ENCODE measurements around the gene SELENON. TPM values are rescaled to one million over a fixed set of nuclear protein-coding genes. Genes with fewer than 3 reads are reported as not detected.
"Not testable (repeated sequence)": the region's sequence is repeated elsewhere in the genome, so short reads cannot be mapped to it uniquely, and the experiment has no call there.

SELENON gene
- total RNA-seq, 1 experiment from 2014 or later, result 16.9 TPM

GRCh38 chr1:25839808-25840207, 39.8 kb downstream of the SELENON start:
- DNase-seq (ENCODE audit: low read depth); in situ Hi-C loops (cut with HindIII; ENCODE audit: low pct_unique_long_range_greater_than_20kb, low sequenced_read_pairs): not testable (repeated sequence)

GRCh38 chr1:25843483-25843882, 43.5 kb downstream of the SELENON start:
- in situ Hi-C loops (cut with HindIII; ENCODE audit: low pct_unique_long_range_greater_than_20kb, low sequenced_read_pairs), result no loop called here
- no peak for DNase-seq (ENCODE audit: low read depth)

GRCh38 chr1:25844536-25845337, 44.7 kb downstream of the SELENON start:
- in situ Hi-C loops (cut with HindIII; ENCODE audit: low pct_unique_long_range_greater_than_20kb, low sequenced_read_pairs), result no loop called here
- DNase-seq (ENCODE audit: low read depth), result peak; percentile 62

DNA sequence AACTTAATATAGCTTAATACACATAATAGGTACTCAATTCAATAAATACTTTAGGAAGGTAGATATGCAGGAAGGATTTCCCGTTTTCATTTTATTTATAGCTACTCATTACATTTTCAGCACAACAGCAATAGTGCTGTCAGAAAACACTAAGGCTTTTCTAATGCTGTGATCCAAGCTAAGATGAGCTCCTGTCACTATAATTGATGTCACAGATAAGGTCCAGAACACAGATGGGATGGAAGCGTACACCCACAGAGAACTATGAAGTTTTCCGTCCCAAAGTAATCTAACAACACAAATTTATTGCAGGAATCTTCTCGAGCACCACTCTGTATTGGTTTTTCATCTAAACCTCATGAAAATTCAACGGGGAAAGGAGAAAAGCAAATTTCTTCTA, 45.7 kb downstream of the SELENON start:
- in situ Hi-C loops (cut with HindIII; ENCODE audit: low pct_unique_long_range_greater_than_20kb, low sequenced_read_pairs), result no loop called here
- DNase-seq (ENCODE audit: low read depth), result no peak

DNA sequence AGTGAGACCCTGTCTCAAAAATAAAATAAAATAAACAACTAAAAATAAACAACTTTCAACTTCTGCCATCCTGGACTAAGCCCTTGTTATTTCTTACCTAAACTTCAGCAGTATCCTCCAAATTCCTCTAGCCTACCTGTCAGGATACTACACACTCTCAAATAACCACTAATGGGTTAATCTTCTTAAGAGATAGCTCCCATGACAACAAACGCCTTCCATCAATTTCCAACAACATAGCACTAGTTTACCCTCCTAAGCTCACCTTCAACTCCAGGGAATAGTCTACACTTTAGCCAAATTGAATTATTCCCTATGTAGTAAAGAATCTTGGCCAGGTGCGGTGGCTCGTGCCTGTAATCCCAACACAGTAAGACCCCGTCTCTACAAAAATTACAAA, 47.9 kb downstream of the SELENON start:
- DNase-seq (ENCODE audit: low read depth), result no peak
- in situ Hi-C loops (cut with HindIII; ENCODE audit: low pct_unique_long_range_greater_than_20kb, low sequenced_read_pairs), result no loop called here

GRCh38 chr1:25848531-25848930, 48.5 kb downstream of the SELENON start:
- DNase-seq (ENCODE audit: low read depth), result no peak
- in situ Hi-C loops (cut with HindIII; ENCODE audit: low pct_unique_long_range_greater_than_20kb, low sequenced_read_pairs), result no loop called here

- in situ Hi-C loops (cut with HindIII; ENCODE audit: low pct_unique_long_range_greater_than_20kb, low sequenced_read_pairs), result no loop called here
- DNase-seq (ENCODE audit: low read depth), result no peak
These were observed 54.6 kb downstream of the SELENON start for GRCh38 chr1:25854554-25854953.

DNA sequence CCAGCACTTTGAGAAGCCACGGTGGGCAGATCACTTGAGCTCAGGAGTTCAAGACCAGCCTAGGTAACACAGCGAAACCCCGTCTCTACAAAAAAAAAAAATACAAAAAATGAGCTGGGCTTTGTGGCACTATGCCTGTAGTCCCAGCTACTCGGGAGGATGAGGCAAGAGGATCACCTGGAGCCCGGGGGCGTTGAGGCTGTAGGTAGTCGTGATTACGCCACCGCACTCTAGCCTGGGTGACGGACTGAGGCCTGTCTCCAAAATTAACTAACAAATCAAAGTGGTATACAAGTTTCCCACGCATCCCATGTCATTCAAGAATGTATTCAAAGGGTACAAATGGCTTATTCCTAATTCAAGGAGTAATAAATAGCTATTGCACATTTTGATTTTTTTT, 56.9 kb downstream of the SELENON start:
- no peak for DNase-seq (ENCODE audit: low read depth)
- in situ Hi-C loops (cut with HindIII; ENCODE audit: low pct_unique_long_range_greater_than_20kb, low sequenced_read_pairs), result no loop called here

- in situ Hi-C loops (cut with HindIII; ENCODE audit: low pct_unique_long_range_greater_than_20kb, low sequenced_read_pairs), result no loop called here
- no peak for DNase-seq (ENCODE audit: low read depth)
These were observed 58.5 kb downstream of the SELENON start for GRCh38 chr1:25858494-25858893.

- peak; percentile 84 for DNase-seq (ENCODE audit: low read depth)
- in situ Hi-C loops (cut with HindIII; ENCODE audit: low pct_unique_long_range_greater_than_20kb, low sequenced_read_pairs), result no loop called here
These were observed 59.2 kb downstream of the SELENON start, which contains the start of gene AUNIP for GRCh38 chr1:25858906-25859789. AUNIP (minus strand) TSS chr1:25859457; CDS start chr1:25859357, 100 bp downstream.

DNA sequence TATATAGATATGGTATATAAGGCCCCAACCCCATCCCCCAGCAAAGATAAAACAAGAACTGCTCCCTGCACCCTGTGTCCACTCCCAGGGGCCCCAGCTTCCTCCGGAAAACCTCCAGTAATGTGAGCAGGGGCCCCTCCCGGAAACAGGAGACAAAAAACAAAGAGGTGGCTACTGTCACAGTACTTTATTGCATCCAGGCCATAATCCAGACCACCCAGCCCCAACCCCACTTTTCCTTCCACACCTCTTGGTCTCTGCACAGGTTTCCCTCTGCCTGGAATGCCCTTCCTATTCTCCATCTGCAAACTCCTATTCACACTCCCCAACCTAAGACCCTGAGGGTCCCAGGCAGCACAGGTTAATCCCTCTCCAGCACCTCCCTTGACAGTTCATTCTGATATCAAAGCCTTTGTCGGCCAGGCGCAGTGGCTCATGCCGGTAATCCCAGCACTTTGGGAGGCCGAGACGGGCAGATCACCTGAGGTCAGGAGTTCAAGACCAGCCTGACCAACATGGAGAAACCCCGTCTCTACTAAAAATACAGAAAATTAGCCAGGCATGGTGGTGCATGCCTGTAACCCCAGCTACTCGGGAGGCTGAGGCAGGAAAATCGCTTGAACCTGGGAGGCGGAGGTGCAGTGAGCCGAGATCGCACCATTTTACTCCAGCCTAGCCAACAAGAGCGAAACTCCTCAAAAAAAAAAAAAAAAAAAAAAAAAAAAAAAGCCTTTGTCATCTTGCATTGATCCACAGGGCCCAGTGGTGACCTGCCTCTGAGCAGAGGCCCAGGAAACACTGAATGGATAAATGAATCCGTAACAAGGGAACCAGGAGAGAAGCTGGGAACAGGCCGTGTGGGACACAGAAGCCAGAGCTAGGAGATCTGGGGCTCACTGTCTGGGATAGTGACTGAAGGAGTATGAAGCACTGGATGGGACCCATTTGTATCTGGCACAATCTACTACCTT, 61.6 kb downstream of the SELENON start:
- no peak for DNase-seq (ENCODE audit: low read depth)
- in situ Hi-C loops (cut with HindIII; ENCODE audit: low pct_unique_long_range_greater_than_20kb, low sequenced_read_pairs), result no loop called here

DNA sequence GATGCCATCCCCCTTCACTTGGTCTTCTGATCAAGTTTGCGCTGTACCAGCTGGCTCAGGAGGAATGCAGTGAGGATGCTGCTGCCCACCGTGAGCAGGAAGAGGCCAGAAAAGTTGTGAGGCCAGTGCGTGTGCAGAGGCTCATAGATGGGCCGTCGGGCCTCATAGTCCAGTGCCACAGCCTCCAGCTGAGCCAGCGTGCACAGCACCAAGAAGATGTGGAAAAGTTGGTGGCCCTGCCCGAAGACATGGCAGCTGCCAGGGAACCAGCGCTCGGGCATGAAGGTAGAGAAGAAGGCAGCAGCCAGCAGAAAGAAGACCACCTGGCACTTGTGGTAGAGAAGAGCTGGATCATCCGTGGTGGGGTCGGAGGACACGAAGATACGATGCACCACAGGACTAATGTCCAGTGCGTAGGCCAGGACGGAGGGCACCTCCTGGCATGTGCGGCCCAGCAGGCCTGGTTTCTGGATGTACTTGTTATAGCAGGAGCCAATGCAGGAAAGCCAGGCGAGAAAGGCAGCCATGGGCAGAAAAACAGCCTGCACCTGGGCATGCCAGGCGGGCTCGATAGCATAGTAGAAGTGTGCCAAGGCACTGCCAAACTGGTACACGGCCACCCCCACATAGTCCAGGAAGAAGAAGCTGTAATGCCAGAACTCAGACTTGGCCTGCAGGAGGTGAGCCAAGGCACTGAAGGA, 62.9 kb downstream of the SELENON start:
- DNase-seq (ENCODE audit: low read depth), result no peak
- in situ Hi-C loops (cut with HindIII; ENCODE audit: low pct_unique_long_range_greater_than_20kb, low sequenced_read_pairs), result no loop called here

DNA sequence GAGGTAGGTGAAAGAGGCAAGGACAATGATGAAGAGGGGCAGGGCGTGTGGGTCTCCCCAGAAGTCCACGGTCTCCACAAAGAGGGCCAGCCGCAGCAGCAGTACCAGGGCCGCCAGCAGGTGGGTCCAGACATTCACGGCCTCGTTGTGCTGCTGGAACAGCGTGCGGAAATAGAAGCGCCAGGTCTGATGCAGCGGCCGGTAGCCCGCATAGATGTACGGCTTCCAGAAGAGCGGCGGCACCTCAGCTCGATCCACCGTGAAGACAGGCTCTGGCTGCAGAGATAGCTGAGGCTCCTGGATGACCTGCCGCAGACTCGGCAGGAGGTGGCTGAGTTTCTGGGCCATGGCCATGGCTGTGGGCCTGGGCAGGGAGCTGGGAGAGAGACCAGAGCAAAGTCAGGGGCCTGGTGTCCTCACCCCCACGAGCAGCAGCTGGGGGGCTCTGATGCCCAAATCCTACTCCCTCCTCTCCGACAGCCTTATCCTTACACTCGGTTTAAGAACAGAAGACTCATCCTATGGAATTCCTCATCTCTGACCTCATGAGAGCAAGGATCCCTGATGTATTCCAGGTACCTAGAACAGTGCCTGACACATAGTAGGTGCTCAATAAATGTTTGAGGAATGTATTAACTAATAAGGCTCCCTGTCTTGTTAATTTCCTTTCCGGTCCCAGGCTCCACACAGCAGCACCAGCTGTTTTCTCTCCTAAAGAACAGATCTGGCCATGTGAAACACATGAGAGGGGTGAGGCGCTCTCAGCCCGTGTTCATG, 63.7 kb downstream of the SELENON start:
- in situ Hi-C loops (cut with HindIII; ENCODE audit: low pct_unique_long_range_greater_than_20kb, low sequenced_read_pairs), result no loop called here
- DNase-seq (ENCODE audit: low read depth), result no peak

DNA sequence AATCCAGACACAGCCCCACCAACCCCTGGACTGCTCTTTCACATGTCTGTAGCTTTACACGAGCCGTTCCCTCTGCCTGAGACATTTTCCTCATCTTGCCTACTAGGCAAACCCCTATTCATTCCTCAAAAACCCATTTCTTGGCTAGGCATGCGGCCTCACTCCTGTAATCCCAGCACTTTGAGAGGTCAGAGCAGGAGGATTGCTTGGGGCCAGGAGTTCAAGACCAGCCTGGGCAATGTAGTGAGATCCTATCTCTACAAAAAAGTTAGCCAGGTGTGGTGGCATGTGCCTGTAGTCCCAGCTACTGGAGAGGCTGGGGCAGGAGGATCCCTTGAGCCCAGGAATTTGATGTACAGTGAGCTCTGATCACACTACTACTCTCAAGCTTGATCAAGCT, 64.4 kb downstream of the SELENON start:
- in situ Hi-C loops (cut with HindIII; ENCODE audit: low pct_unique_long_range_greater_than_20kb, low sequenced_read_pairs), result no loop called here
- DNase-seq (ENCODE audit: low read depth), result no peak

DNA sequence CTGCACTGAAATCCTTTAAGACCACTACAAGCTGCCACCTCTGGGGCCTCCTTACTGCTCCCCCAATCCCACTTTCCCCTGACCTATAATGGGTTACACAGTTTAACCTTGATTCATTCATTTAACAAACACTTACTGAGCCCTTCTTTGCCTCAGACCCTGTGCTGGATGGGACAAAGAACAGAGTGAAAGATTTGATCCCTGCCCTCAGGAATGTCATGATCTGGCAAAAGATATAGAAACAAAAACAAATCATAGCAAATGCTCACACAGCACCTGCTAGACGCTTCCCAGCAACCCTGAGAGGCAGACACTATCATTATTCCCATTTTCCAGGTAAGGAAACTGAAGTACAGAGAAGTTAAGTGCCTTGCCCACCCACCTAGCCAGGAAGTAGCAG, 66.3 kb downstream of the SELENON start:
- peak; percentile 14 for DNase-seq (ENCODE audit: low read depth)
- in situ Hi-C loops (cut with HindIII; ENCODE audit: low pct_unique_long_range_greater_than_20kb, low sequenced_read_pairs), result no loop called here

- peak; percentile 79 for DNase-seq (ENCODE audit: low read depth)
- in situ Hi-C loops (cut with HindIII; ENCODE audit: low pct_unique_long_range_greater_than_20kb, low sequenced_read_pairs), result no loop called here
These were observed 67.4 kb downstream of the SELENON start for GRCh38 chr1:25867210-25867991.
